ENCODE data around the gene FRAS1.
A peak's percentile ranks its signal among the peaks of the same experiment; 100 is the strongest.

FRAS1 gene

DNA sequence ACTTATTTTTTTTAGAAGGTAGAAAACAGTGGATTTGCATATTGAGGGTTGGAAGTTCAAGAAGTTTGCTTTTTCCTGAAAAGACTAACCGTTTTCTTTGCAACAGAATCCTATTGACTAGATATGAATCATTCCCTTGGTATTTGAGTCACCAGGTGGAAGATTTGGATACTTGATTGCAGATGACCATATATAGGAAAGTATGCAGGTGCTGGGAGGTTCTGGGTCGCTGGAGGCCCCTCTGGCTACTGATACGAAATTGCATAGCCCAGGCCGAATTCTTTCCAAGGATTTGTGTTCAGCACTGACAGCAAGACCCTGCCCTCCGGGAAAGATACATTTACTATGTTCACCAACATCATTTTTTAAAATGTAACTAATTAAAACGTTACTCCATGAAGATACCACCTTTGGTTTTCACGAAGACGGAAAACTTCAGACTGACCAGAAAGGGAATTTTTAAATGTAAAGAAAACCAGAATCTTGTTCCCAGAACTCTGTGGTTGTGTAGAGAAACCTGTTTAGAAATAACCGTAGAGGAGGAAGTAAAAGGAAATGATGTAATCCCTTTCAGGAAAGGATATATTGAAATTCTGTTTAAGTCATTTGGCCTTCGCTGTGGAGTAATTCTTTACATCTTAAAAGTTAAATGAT lies 495.4 kb downstream of the FRAS1 start:
- DNase-seq (ENCODE audit: low spot score), result no peak

DNA sequence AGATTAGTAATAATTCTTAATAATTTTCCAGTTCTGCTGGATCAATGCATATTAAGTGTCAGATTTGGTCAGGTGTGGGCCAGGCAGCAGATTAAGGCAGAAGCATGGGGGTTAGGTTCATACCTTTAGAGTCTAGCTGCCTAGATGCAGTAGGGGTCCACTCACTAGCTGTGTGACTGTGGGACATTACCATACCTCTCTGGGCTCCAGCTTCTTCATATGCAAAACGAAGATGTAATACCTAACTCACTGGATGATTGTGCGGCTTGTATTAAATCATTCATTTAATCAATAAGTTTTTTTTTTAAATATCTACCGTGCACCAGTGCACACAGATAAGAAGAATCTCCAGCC lies 495.9 kb downstream of the FRAS1 start:
- no peak for DNase-seq (ENCODE audit: low spot score)

DNA sequence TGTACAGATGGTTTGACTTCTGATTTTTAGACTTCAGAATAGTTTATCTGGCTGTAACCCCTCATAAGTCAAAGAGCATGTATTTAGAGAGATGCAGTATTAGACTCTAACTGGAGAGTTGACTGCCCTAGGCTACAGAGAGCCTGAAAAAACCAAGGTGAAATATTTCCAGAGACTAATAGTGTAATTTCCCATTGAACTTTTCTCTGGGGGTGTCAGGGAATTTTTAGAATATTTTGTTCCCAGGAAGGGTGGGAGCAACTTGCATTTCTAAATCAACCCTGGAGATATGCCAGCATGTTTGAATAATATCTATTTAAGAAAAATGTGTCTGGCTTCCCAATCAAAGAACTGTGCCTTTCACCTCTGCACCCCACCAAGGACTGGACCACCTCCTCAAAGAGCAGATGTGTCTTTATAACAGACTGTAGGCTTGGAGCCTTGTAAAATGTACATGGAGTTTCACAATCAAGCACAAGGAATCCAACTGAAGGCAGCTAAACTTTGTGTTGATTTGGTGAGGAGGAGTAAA lies 496.5 kb downstream of the FRAS1 start:
- DNase-seq (ENCODE audit: low spot score), result no peak

DNA sequence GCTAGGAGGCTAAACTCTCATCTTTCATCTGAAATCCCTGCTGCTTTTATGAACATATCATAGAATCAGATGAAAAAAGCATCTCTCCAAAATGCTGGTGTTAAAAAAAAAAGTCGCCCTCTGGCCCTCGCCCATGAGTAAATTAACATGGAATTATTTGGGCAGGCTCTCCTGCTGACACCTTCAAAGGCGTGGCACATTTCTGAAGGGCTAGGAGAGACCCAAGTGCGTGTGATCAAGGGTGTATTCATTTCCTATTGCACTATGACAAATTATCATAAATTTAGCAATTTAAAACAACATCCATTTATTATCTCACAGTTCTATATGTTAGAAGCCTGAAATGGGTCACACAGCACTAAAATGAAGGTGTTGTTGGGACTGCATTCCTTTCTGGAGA lies 499.5 kb downstream of the FRAS1 start:
- no peak for DNase-seq (ENCODE audit: low spot score)

DNA sequence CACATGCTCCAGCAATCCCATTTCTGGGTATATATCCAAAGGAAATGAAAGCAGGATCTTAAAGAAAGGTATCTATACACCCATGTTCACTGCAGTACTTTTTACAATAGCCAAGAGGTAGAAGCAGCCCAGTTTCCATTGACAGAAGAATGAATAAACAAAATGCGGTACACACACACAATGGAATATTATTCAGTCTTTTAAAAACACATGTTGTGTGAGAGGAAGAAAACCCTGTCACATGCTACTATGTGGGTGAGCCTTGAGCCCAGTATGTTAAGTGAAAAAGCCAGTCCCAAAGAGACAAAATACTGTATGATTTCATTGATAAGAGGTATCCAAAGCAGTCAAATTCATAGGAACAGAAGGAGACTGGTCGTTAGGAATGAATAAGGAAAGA lies 500.7 kb downstream of the FRAS1 start:
- DNase-seq (ENCODE audit: low spot score), result no peak

DNA sequence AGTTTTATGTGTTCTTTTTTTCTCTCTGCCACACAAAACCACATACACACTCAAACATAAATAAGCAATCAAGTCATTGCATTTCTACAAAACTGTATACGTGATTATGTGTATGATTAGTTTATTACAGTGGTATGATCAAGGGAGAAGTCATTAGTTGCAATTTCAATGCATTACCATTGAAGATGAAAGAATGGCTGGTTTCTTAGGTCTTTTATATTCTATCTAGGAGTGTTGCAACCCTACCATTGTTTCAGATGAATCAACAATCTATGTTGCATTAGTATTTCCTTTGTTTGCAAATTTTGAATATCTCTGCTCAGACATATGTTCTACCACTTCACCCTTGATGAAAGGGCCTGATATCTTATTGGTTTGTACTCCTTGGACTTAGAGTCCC lies 501.3 kb downstream of the FRAS1 start:
- DNase-seq (ENCODE audit: low spot score), result no peak

DNA sequence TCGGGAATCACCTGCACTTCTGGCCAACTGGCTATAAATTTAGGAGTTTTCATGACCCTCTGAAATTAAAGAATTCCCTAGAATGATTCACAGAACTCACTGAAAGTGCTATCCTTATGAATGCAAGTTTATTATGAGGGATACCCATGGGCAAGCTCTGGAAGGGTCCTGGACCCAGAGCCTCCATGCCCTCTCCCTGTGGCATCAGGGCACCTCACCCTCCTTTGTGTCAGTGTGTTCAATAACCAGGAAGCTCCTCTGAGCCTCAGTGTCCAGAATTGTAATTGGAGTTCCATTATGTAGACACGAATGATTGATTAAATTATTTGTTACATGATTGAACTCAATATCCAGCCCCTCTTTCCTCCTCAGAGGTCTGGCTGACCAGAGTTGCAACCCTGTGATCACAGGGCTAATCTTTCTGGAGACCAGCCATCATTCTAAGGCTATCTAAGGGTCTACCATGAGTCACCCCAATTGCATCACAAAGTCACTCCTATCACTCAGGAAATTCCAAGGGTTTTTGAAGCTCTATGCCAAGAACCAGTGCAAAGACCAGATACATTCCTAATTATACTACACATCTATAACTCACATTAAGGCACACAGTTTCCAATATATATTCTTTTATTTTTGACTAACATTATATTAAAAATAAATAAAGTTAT lies 503.3 kb downstream of the FRAS1 start:
- peak; percentile 51 for DNase-seq (ENCODE audit: low spot score)

DNA sequence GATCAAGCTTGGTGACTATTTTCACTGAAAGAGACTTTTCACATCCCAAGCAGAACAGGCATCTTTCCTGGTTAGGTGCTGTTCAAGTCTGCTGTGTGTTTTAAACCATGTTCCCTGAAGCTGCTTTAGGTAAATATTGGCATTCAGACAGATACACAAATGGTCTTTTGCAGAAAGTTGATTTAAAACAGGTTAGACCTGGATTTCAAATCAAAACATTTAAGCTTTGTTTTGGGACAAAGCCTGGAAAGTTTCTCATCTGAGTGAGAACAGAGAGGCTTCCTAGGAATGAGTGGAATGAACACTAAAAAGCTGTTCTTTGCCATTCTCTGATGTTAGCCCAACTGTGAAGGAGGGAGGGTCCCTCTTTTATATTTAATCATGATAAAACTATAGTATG lies 504.6 kb downstream of the FRAS1 start:
- no peak for DNase-seq (ENCODE audit: low spot score)

DNA sequence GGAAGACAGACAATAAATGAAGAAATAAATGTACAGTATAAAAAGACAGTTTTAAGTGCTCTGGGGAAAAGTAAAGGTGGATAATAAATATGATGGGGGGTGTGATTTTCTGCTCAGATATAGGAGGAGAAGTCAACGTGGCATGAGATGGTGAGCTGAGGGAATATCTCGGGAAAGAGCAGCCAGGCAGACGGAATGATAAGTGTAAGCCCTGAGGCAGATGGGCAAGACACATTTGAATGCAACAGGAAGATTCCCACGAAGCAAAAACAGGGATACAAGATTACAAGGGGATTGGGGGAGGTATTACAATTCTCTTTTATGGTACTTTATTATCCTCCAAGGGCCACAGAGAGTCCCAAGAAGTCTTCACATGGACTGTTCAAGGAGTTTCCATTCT lies 505.6 kb downstream of the FRAS1 start:
- no peak for DNase-seq (ENCODE audit: low spot score)

DNA sequence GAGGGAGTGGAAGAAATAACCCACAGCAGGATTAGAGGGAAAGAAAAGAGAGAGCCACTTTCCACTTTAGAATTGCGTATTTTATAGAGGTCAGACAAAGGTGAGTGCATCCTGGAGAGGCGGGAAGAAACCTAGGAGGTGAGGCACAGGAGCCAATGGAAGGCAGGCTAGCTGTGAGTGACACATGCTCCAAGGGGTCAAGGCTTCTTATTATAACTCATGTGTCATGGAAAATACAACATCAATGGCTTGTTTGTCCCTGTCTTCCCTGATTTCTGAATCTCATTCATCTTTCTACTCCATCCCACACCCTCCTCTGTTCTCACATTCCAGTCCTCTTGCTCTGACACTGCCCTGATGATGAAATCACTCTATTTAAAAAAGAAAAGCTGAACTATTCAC lies 508.8 kb downstream of the FRAS1 start:
- no peak for DNase-seq (ENCODE audit: low spot score)

DNA sequence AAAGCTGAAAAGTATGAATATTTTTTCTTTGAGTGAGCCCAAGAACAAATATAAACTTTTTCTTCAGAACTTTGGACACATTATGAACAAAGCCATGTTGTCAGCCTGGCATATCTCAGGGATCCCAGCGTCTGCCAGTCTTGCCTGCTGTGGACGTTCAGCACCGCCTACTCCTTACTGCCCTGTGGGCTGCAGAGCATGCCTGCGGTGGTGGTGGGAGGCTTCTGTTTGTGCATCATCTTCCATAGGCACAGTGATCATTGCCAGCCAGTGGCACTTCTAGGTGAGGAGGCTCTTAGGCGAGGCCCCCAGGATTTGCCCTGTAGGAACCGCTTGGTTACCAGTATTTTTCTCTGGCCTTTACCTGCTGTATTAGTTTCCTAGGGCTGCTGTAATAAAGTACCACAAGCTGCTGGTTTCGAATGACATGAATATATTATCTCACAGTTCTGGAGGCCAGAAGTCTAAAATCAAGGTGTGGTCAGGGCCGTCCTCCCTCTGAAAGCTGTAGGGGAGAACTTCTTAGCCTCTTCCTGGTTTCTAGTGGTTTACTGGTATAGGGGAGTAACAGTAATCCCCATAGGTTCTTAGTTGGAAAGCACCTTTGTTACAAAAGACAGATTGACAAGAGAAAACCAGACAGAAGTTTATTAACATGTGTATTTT lies 509.8 kb downstream of the FRAS1 start:
- DNase-seq (ENCODE audit: low spot score), result no peak

DNA sequence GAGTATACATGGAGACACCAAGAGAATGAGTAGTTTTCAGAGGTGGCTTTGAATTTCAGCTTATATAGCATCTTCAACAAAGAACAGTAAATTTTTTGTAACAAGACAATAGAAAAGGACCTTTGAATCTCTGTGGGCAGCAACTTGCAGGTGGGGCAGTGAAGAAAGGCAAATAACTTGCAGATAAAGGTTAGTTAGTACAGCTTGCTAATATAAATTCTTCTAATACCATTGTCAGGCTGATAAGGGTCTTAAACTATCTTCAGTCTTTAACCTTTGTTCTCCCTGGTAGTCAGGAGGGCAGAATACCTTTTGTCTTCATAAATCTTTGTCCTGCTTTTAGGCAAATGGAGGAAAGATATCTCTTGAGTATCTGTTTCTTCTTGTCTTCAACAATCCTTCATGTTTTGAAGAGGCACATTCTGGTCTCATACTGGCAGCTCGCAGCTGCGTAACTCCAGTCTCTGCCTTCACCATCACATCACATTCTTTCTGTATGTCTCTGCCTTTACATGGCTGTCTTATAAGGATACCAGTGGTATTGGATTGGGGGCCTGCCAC lies 510.5 kb downstream of the FRAS1 start:
- no peak for DNase-seq (ENCODE audit: low spot score)

DNA sequence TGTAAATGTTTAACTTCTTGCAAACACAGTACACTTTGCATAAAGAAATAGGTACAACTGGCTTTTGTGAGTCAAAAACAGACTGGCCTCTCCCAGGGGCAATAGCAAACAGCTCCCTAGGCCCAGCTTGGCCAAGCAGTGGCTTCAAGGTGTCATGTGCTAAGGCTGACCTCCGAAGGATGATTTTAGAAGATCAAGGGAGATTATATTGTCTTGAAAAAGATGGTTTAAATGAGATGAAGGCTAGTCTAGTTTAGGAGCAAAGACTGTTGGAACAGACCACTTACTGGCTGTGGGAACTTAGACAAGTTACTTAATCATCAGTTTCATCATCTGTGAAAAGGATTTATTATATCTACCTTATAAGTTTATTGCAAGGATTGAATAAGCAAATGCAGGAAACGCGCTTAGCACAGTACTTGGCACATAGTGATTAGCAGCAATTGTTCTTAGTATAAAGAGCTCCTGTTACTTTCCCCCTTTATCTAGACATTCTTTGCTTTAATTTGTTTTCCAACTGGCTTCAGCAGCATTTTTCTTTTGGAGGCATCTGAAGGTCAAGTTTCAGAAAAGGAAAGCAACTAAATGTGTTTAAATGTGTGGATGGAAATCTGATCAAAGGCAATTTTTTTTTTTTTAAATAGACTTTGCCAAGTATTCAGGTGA lies 511.6 kb downstream of the FRAS1 start:
- no peak for DNase-seq (ENCODE audit: low spot score)

DNA sequence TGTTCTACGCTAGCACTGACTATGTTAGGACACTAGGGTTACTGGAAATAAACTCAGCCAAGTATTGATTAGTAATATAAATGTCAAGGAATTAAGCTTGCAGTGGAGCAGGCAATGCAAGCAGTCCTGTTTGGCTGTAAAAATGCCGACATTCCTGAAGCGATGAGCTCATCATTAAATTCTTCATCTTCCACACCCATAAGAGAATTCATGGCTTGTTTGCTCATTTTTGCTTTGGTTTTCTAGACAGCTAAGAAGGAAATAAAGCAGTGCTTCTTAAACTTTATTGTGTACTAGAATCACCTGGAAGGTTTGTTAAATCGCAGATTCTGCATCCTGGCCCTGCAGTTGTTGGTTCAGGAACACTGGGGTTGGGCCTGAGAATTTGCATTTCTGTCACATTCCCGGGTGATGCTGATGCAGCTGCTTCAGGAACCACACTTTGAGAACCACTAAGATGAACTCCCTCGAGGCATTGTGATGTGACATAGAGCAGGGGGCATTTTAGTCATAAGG lies 512.2 kb downstream of the FRAS1 start:
- DNase-seq (ENCODE audit: low spot score), result peak; percentile 58

DNA sequence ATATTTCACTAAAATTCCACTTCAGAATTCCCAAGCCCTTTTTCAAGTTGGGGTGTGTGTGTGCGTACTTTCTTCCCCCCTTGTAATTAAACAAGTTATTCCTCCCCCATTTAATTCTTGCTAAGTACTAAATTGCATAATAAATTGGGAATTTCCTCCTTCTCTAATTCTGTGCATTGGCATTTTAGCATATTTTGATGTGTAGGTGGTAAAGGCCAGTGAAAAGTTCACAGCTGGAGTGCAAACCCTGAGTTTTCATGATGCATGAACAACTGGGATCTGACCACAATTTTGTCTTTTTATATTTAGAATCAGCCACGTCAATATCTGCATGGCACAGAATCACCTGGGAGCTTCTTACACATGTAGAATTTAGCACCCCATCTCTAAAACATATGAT lies 513.0 kb downstream of the FRAS1 start:
- no peak for DNase-seq (ENCODE audit: low spot score)

DNA sequence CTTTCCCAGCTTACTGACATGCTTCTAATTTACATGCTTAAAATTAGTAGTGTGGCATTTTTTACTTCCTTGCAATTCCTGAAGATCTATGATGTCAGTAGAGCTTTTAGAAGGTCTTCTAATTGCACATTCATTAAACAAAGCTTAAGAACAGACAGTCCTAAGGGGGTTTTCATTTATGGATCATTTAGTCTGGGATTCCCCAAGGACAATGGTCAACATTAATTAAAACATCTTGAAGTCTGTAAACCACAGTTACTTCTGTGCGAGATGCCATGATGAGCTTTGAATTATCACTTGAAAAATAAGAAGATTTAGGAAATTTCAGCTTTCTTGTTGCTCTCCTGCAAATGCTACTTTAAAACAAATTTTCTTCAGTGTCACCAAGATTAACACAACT lies 514.7 kb downstream of the FRAS1 start:
- no peak for DNase-seq (ENCODE audit: low spot score)

DNA sequence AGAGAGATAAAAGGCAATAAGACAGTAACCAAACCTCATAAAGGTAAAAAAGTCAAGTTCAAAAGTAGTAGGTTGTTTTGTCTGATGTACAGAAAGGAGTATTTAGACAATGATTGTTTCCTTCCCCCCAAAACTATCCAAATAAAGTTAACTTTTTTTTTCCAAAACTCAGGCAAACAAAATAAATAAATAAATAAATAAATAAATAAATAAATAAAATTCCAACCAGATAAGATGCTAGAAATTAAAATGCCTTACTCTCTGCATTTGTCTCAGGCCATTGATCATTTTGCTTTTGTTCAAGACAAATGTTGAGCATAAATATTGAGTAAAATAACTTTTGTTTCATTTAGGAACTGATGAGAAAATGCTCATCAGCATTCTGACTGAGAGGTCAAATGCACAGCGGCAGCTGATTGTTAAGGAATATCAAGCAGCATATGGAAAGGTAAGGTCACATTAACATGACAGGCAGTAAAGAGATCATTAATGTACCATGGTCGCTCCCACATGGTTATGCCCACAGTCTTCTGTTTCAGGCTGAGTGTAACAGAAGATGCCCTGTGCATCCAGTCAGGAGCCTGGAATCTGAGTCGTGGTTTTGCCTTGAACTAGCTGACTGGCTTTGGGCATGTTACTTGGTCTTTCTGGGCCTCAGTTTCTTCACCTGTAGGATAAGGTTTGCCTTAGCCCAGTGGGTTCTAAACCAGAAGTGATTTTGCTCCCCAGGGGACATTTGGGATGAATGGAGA lies 521.7 kb downstream of the FRAS1 start:
- DNase-seq (ENCODE audit: low spot score), result no peak

DNA sequence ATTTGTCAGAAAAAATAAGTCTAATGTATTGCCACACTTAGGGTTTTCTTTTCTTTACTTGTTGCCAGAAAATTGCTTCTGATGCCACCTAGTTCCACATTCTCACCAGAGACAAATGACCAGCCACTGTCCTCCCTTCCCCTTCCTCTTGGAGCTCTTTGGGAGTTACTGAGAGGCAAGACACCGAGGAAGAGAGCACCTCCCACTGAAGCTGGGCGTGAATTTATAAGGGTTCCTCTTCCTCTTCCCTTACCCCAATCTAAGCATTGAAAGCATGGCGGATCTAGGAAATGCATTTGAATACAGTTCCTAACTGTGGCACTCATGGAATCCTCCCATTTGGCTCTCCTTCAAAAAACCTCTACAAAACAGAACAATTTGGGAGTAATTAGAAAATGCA lies 524.5 kb downstream of the FRAS1 start:
- no peak for DNase-seq (ENCODE audit: low spot score)

DNA sequence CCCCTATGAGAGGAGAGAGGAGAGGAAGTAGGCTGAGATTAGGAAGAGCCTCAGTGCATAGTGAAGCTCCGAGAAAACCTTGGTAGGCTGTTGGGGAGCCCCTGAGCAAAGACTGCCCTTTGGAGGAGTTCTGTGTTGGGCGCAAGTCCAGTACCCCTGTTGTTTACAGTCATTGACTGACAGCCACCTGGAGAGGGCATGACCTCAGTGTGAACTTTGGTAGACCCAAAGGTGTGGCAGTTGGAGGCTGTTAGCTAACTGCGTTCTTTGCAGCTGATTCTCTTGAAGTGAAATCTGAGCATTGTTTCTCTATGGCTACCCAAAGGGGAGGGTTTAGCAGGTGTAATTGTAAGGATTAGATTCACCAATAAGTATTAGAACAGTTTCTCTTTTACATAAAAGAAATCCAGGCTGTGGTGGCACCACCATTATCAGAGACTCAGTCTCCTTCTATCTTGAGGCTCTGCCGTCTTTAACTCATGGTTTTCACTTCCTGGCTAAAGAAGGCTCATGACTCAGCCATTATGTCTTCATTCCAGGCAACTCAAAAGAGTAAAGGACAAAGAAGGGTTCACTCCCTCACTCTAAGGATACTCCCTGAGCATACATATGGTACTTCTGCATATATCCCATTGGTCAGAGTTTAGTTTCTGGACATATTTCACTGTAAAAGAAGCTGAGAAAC lies 527.9 kb downstream of the FRAS1 start:
- DNase-seq (ENCODE audit: low spot score), result no peak

DNA sequence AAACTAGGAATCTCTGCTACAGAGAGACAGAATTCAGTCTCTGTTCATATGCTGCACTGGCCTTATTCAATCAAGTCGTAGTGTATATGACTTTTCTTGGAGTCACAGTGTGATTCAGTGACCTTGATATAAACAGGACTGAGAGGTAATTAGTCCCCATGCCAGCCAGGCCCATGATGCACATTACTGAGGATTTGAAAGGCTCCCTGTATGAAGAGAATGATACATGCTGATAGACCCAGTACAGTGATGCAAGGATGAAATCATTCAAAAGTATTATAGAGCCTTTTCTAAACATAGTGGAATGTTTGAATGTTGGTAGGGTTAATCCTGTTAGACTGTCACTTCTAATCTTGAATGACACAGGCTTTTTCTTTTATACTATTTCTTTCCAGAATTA lies 528.5 kb downstream of the FRAS1 start:
- peak; percentile 47 for DNase-seq (ENCODE audit: low spot score)

Data from AG08396 (cell line).